MM.1S (cell line): ENCODE results near the gene TPD52L1.

Experiments
- DNase-seq: peaks from one replicate; pipeline ENCODE4 v3.0.0-alpha.2; 2015
- H2AFZ ChIP-seq: fragments of 300-600 bp; sonication (generic); 2 replicates; pipeline ENCODE4 v1.6.0; 2016; ENCODE audit warnings: antibody characterized with exemption, low read length
- H3F3A ChIP-seq: fragments of 300-600 bp; sonication (generic); 2 replicates; pipeline ENCODE4 v1.6.1; 2016; ENCODE audit warnings: mild to moderate bottlenecking, antibody characterized with exemption, low read length, moderate library complexity, mixed read lengths; ENCODE audit not compliant: insufficient read depth
- H3K27ac ChIP-seq: fragments of 300-600 bp; sonication (generic); 2 replicates; pipeline ENCODE4 v1.5.1; 2016; ENCODE audit warnings: mild to moderate bottlenecking, low read length
- H3K27me3 ChIP-seq: fragments of 300-600 bp; sonication (generic); replicated peaks from 2 replicates; pipeline ENCODE4 v1.6.0; 2016; ENCODE audit warnings: low read length; ENCODE audit not compliant: insufficient read depth
- H3K36me3 ChIP-seq: fragments of 300-600 bp; sonication (generic); replicated peaks from 2 replicates; pipeline ENCODE4 v1.6.1; 2016; ENCODE audit warnings: mild to moderate bottlenecking, low read length, mixed read lengths; ENCODE audit not compliant: insufficient read depth
- H3K4me1 ChIP-seq: fragments of 300-600 bp; sonication (generic); 2 replicates; pipeline ENCODE4 v1.6.1; 2016; ENCODE audit warnings: low read length, mixed read lengths
- H3K4me2 ChIP-seq: fragments of 300-600 bp; sonication (generic); 2 replicates; pipeline ENCODE4 v1.6.0; 2016; ENCODE audit warnings: low read depth, low read length
- H3K4me3 ChIP-seq: fragments of 300-600 bp; sonication (generic); 2 replicates; pipeline ENCODE4 v1.5.1; 2016; ENCODE audit warnings: low read length, mixed read lengths
- H3K79me2 ChIP-seq: fragments of 300-600 bp; sonication (generic); 2 replicates; pipeline ENCODE4 v1.6.1; 2016; ENCODE audit warnings: mixed run types, low read length, mixed read lengths
- H3K9ac ChIP-seq: fragments of 300-600 bp; sonication (generic); 2 replicates; pipeline ENCODE4 v1.6.1; 2016; ENCODE audit warnings: low read length, mixed read lengths
- H3K9me2 ChIP-seq: fragments of 300-600 bp; sonication (generic); replicated peaks from 2 replicates; pipeline ENCODE4 v1.6.1; 2016; ENCODE audit warnings: mild to moderate bottlenecking, low read length, mixed read lengths; ENCODE audit not compliant: insufficient read depth
- H3K9me3 ChIP-seq: fragments of 300-600 bp; sonication (generic); replicated peaks from 2 replicates; pipeline ENCODE4 v1.6.1; 2016; ENCODE audit warnings: mild to moderate bottlenecking, low read length, mixed read lengths; ENCODE audit not compliant: insufficient read depth
- H4K20me1 ChIP-seq: fragments of 300-600 bp; sonication (generic); 2 replicates; pipeline ENCODE4 v1.6.1; 2016; ENCODE audit warnings: mild to moderate bottlenecking, low read length, moderate library complexity, mixed read lengths; ENCODE audit not compliant: insufficient read depth
- EZH2 ChIP-seq: fragments of 300-600 bp; sonication (generic); optimal IDR thresholded peaks from 2 replicates; pipeline ENCODE3; 2017; ENCODE audit warnings: low read depth, mild to moderate bottlenecking, antibody characterized with exemption, low read length, mixed read lengths
- EZH2phosphoT487 ChIP-seq: fragments of 300-600 bp; sonication (generic); IDR thresholded peaks from 2 replicates; pipeline ENCODE4 v1.6.1; 2018; ENCODE audit warnings: antibody characterized with exemption, low read length
- TF ChIP-seq, protein P1 (sequence below): fragments of 300-600 bp; sonication (generic); IDR thresholded peaks from 2 replicates; pipeline ENCODE4 v1.5.1; 2016; ENCODE audit warnings: antibody characterized with exemption, low read length, mixed read lengths

The TPD52L1 gene

GRCh38 chr6:125112934-125113333 is 40.6 kb upstream of the TPD52L1 start:
- H3K9me2 ChIP-seq, result no peaks in the 10 kb centered on the region
- no peaks in the 10 kb centered on the region for H3K9me3 ChIP-seq
- no peaks in the 10 kb centered on the region for H3K27me3 ChIP-seq
- H3K9ac ChIP-seq, result no peak overlapping the region
- H3K27ac ChIP-seq, result no peak overlapping the region
- TF ChIP-seq EZH2phosphoT487 (no peak), EZH2 (no peak)
- TF ChIP-seq, protein P1, sequence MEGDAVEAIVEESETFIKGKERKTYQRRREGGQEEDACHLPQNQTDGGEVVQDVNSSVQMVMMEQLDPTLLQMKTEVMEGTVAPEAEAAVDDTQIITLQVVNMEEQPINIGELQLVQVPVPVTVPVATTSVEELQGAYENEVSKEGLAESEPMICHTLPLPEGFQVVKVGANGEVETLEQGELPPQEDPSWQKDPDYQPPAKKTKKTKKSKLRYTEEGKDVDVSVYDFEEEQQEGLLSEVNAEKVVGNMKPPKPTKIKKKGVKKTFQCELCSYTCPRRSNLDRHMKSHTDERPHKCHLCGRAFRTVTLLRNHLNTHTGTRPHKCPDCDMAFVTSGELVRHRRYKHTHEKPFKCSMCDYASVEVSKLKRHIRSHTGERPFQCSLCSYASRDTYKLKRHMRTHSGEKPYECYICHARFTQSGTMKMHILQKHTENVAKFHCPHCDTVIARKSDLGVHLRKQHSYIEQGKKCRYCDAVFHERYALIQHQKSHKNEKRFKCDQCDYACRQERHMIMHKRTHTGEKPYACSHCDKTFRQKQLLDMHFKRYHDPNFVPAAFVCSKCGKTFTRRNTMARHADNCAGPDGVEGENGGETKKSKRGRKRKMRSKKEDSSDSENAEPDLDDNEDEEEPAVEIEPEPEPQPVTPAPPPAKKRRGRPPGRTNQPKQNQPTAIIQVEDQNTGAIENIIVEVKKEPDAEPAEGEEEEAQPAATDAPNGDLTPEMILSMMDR, result no peak
- H3K36me3 ChIP-seq, result no peaks in the 10 kb centered on the region
- no peaks in the 10 kb centered on the region for H4K20me1 ChIP-seq
- no peak for DNase-seq
- no peaks in the 10 kb centered on the region for H3K79me2 ChIP-seq
- H3F3A ChIP-seq, result no peaks in the 10 kb centered on the region
- no peak overlapping the region for H3K4me3 ChIP-seq
- H2AFZ ChIP-seq, result no peak overlapping the region
- no peak overlapping the region for H3K4me2 ChIP-seq
- no peaks in the 10 kb centered on the region for H3K4me1 ChIP-seq

DNA sequence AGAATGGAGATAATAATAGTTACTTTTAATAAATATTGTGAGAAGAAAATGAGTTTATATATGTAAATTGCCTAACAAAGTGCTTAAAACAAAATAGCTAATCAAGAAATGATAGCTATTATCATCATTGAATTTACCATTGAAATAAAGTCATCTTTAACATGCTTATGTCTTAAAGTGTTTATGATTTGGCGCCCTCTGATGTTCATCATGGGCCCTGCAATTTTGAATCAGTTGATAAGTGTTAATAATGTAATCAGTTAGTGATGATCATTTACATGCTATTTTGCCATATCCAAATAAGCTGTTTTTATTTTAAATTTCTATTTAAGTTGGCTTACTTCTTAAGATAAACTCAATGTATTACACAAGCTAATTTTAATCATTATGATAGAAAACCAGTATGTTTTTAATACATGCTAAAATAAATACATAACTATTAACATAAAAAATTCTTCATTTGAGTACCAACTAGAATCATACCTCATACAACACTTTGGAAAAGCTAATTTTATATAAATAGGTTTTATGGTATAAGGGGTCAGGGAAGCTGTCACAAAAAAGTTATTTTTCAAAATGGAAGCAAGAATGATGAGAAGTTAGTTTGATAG is 39.2 kb upstream of the TPD52L1 start:
- Histone ChIP-seq H3K27me3 (no peaks in the 10 kb centered on the region), H3K27ac (no peak overlapping the region), H4K20me1 (no peaks in the 10 kb centered on the region), H3K4me1 (no peaks in the 10 kb centered on the region), H3K9me3 (no peaks in the 10 kb centered on the region), H3K4me2 (no peak overlapping the region), H2AFZ (no peak overlapping the region), H3K9ac (no peak overlapping the region), H3F3A (no peaks in the 10 kb centered on the region), H3K4me3 (no peak overlapping the region), H3K36me3 (no peaks in the 10 kb centered on the region), H3K79me2 (no peaks in the 10 kb centered on the region), H3K9me2 (no peaks in the 10 kb centered on the region)
- TF ChIP-seq, protein P1, result peak; percentile 78
- no peak for TF ChIP-seq EZH2phosphoT487
- no peak for TF ChIP-seq EZH2
- DNase-seq, result peak; percentile 55

GRCh38 chr6:125116170-125116569 is 37.4 kb upstream of the TPD52L1 start:
- H3K9me2 ChIP-seq, result no peaks in the 10 kb centered on the region
- H3K4me1 ChIP-seq, result no peaks in the 10 kb centered on the region
- no peaks in the 10 kb centered on the region for H4K20me1 ChIP-seq
- no peak overlapping the region for H3K4me2 ChIP-seq
- no peaks in the 10 kb centered on the region for H3F3A ChIP-seq
- no peak overlapping the region for H3K27ac ChIP-seq
- no peaks in the 10 kb centered on the region for H3K36me3 ChIP-seq
- no peaks in the 10 kb centered on the region for H3K79me2 ChIP-seq
- no peak for DNase-seq
- H3K9me3 ChIP-seq, result no peaks in the 10 kb centered on the region
- no peak for TF ChIP-seq EZH2
- TF ChIP-seq, protein P1, result no peak
- TF ChIP-seq EZH2phosphoT487, result no peak
- no peaks in the 10 kb centered on the region for H3K27me3 ChIP-seq
- H3K9ac ChIP-seq, result no peak overlapping the region
- H2AFZ ChIP-seq, result no peak overlapping the region
- no peak overlapping the region for H3K4me3 ChIP-seq
